Body of pancreas (tissue), 4 donors: Measurements from ENCODE around the gene NAGLU. TPM values are rescaled to one million over a fixed set of nuclear protein-coding genes. Genes with fewer than 3 reads are reported as not detected.

ENCODE experiments used
- ATAC-seq: fragments of 150-250 bp; one replicate; pipeline ENCODE4 v1.9.1; 2016
- DNase-seq, 4 donors: peaks; one replicate each; pipeline ENCODE4 v3.0.0-alpha.2; 2019
- H3K27ac ChIP-seq, 4 donors: fragments of 200-600 bp; sonication (generic); 1 replicate in 3 of 4; 2 replicates in 1 of 4; pipeline versions ENCODE4 v1.5.1 to v1.6.1; 2016 to 2019; ENCODE audit warnings: mild to moderate bottlenecking in 1 of 4, mixed read lengths in 1 of 4, moderate library complexity in 1 of 4
- H3K27me3 ChIP-seq, 2 donors: fragments of 200-600 bp; sonication (generic); one replicate each; pipeline ENCODE4 v1.6.0; 2016; ENCODE audit warnings: mild to moderate bottlenecking in 1 of 2
- H3K36me3 ChIP-seq, 2 donors: fragments of 200-600 bp; sonication (generic); replicated peaks in 1 of 2; 2 replicates each; pipeline ENCODE4 v1.5.1; 2016; ENCODE audit warnings: low read depth in 2 of 2; ENCODE audit not compliant: insufficient read depth in 1 of 2
- H3K4me1 ChIP-seq: fragments of 200-600 bp; sonication (generic); one replicate; pipeline ENCODE4 v1.6.0; 2016
- H3K4me3 ChIP-seq, 2 donors: fragments of 200-600 bp; sonication (generic); 1 replicate in 1 of 2; 2 replicates in 1 of 2; pipeline ENCODE4 v1.5.1; 2016 to 2019
- H3K9me3 ChIP-seq, 3 donors: fragments of 200-600 bp; sonication (generic); 1 replicate in 2 of 3; 2 replicates in 1 of 3; pipeline ENCODE4 v1.5.1; 2016
- POLR2A ChIP-seq, 3 donors: fragments of 450-650 bp; IDR thresholded peaks; one replicate each; pipeline ENCODE4 v1.6.1; 2016; ENCODE audit warnings: antibody characterized with exemption in 3 of 3, mild to moderate bottlenecking in 2 of 3
- WGBS, 2 donors: methylation state at CpG; one replicate each; pipeline ENCODE4 v1.1.5; 2017; 5-methylcytosine and 5-hydroxymethylcytosine counted together
- intact Hi-C: fragments of 100-400 bp; cut with DNase I; formaldehyde crosslinking; loops from one replicate; pipeline ENCODE4 v1.15.1; 2023
- total RNA-seq, 2 donors: library from RNA; depleted of rRNA; stranded (reverse); fragments of >200 nt; gene quantifications; one replicate each; pipeline ENCODE4 v1.1.0, GENCODE V29; 2016
- TF ChIP-seq, protein P1 (sequence below), 7 experiments: fragments of 450-650 bp in 4 of 7; fragments of 200-600 bp in 3 of 7; sonication (generic) in 3 of 7; IDR thresholded peaks; one replicate each; pipeline ENCODE4 v1.5.1; 2016 to 2019; ENCODE audit warnings: antibody characterized with exemption in 7 of 7

The NAGLU gene
- total RNA-seq, 2 donors from 2014 or later: 46.4 to 110 TPM

DNA sequence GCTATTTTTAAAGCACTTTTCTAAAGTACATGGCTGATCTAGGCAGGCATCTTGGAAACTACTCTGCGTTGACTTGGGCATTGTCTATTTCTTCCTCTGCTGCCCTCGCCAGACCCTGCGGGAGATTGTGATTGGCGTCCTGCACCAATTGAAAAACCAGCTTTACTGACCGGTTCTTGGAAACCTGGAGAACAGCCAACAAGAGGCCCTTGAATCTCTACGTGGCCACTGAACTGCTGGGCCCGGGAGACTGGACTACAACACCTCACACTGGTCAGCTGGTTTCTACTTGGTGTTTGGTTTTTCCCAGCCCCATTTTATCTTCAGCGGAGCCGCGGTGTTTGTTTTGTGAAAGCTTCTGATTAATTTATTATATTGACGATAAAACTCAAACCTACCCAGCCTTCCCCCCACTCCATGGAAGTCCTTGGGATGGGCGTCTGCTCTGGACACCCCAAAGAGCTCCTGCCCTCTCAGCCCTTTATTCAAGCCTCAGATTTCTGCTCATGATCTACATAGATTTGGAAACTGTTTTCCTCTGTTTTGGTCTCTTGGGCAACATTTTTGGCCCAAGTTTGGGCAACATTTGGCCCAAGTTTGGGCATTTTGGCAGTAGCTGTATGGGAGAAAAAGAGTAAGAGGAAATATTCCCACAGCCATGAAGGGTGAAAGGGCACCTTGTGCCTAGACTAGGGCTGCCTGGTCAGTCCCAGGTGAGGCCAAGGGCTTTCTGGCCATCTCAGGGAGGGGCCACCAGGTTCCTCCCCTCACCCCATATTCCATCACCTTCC, 35.6 kb downstream of the NAGLU start:
- H3K9me3 ChIP-seq: no peaks in the 10 kb centered on the region
- no peak for TF ChIP-seq POLR2A (IDR thresholded peaks at IDR 0.05)
- TF ChIP-seq, protein P1, sequence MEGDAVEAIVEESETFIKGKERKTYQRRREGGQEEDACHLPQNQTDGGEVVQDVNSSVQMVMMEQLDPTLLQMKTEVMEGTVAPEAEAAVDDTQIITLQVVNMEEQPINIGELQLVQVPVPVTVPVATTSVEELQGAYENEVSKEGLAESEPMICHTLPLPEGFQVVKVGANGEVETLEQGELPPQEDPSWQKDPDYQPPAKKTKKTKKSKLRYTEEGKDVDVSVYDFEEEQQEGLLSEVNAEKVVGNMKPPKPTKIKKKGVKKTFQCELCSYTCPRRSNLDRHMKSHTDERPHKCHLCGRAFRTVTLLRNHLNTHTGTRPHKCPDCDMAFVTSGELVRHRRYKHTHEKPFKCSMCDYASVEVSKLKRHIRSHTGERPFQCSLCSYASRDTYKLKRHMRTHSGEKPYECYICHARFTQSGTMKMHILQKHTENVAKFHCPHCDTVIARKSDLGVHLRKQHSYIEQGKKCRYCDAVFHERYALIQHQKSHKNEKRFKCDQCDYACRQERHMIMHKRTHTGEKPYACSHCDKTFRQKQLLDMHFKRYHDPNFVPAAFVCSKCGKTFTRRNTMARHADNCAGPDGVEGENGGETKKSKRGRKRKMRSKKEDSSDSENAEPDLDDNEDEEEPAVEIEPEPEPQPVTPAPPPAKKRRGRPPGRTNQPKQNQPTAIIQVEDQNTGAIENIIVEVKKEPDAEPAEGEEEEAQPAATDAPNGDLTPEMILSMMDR (IDR thresholded peaks at IDR 0.05): no peak
- H3K36me3 ChIP-seq: peaks cover 7 to 29% of the 10 kb centered on the region in 2 donors
- H3K27ac ChIP-seq: peak overlapping the region; percentile 15 to 56 (median 26)
- ATAC-seq: no peak
- peaks cover 43% of the 10 kb centered on the region for H3K4me1 ChIP-seq
- DNase-seq: peak; percentile 59 to 84 (median 80)
- no peak overlapping the region for H3K4me3 ChIP-seq
- intact Hi-C loops: no loop called here
- H3K27me3 ChIP-seq: no peaks in the 10 kb centered on the region
- 19 to 30% methylated on average over 12 of the region's 12 CpGs for whole genome bisulfite sequencing, 2 donors

DNA sequence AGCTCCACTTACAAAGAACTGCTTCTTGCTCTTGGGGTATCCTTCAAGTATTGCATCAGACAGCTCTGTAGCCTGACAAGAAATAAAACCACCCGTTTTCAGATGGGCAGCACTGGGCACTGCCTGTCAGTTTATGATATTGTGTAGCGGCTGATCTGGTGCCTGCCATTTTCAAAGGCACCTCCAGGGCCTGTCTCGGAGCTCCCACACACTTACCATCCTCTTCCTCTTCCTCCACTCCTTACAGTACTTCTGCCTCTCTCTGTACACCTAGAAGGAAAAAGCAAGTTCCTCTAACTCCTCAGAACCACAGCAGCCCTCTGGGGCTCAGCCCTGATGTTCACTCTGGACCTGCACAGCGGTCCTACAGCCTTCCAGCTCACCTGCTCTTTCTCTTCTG, 37.1 kb downstream of the NAGLU start:
- no peak overlapping the region for H3K4me3 ChIP-seq
- H3K36me3 ChIP-seq: peaks cover 7 to 29% of the 10 kb centered on the region in 2 donors
- intact Hi-C loops: no loop called here
- TF ChIP-seq, protein P1 (IDR thresholded peaks at IDR 0.05): no peak
- TF ChIP-seq POLR2A (IDR thresholded peaks at IDR 0.05): no peak
- no peaks in the 10 kb centered on the region for H3K27me3 ChIP-seq
- no peak for DNase-seq
- H3K27ac ChIP-seq: no peak overlapping the region
- peaks cover 43% of the 10 kb centered on the region for H3K4me1 ChIP-seq
- H3K9me3 ChIP-seq: no peaks in the 10 kb centered on the region
- ATAC-seq: no peak
- WGBS, 2 donors: 78 to 81% methylated on average over 4 of the region's 4 CpGs

DNA sequence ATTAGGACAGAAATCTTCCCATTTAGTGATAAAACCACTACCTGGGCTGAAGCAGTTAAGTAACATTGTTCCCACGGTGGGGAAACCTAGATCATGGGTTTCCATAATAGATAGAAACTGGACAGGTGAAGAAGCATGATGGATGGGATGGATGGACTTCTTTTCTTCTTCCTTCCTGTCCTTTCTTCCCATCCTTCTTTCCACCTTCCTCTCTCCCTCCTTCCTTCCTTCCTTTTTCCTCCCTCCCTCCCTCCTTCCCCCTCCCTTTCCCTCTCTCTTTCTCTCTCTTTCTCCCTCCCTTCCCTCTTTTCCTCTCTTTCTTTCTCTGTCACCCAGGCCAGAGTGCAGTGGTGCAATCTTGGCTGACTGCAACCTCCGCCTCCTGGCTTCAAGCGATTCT, 38.4 kb downstream of the NAGLU start:
- no peak overlapping the region for H3K27ac ChIP-seq
- intact Hi-C loops: no loop called here
- H3K4me3 ChIP-seq: no peak overlapping the region
- no peaks in the 10 kb centered on the region for H3K27me3 ChIP-seq
- no peaks in the 10 kb centered on the region for H3K9me3 ChIP-seq
- TF ChIP-seq, protein P1 (IDR thresholded peaks at IDR 0.05): no peak
- TF ChIP-seq POLR2A (IDR thresholded peaks at IDR 0.05): no peak
- ATAC-seq (no peak), DNase-seq (no peak)
- peaks cover 40% of the 10 kb centered on the region for H3K4me1 ChIP-seq
- 74 to 85% methylated on average over 3 of the region's 3 CpGs for WGBS, 2 donors
- H3K36me3 ChIP-seq: peaks cover 7 to 23% of the 10 kb centered on the region in 2 donors

DNA sequence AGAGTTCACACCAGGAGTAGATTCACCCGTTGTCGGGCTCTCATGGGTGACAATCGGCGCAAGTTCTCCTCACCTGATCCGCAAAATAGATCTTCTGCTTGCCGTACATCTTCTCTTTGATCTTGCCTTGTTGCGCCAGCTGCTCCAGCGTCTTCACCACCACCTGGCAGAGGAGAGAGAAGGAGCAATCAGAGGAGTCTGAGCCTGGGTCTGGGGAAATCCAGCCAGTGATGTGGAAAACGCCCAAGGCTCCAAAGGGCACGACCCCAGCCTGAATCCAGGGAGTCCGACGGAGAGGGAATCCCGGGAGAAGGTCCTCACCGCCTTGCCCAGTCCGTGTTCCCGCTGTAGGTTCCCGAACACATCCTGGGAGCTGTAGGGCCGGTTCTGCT, 41.1 kb downstream of the NAGLU start:
- Histone ChIP-seq H3K36me3 (peaks cover 9 to 22% of the 10 kb centered on the region in 2 donors), H3K27ac (peak overlapping the region; percentile 45 to 92 (median 75))

More for the DNA sequence above, 41.1 kb downstream of the NAGLU start:
- Histone ChIP-seq H3K27me3 (no peaks in the 10 kb centered on the region), H3K4me3 (peak overlapping the region in 1 of 2 donors; percentile 43), H3K4me1 (peaks cover 24% of the 10 kb centered on the region), H3K9me3 (no peaks in the 10 kb centered on the region)
- WGBS, 2 donors: 6 to 7% methylated on average over 5 to 18 of the region's 18 CpGs
- TF ChIP-seq POLR2A (IDR thresholded peaks at IDR 0.05): no peak
- TF ChIP-seq, protein P1 (IDR thresholded peaks at IDR 0.05): no peak
- no peak for DNase-seq
- ATAC-seq: no peak
- intact Hi-C loops: loop anchor here (5.0 kb wide), 1 partner anchor 105 kb away; the partner anchor contains the start of genes CCR10 and CNTNAP1
